WTC11 (cell line): Measurements from ENCODE around the gene NPAT.

Experiments used
- ATF2 ChIP-seq: sonication (generic); formaldehyde crosslinking; IDR thresholded peaks from 2 replicates; pipeline ENCODE4 v1.8.1; 2022; ENCODE audit warnings: low read depth, missing genetic modification reagents, borderline replicate concordance
- CTCF ChIP-seq: fragments of 200-600 bp; IDR thresholded peaks from 2 replicates; pipeline ENCODE4 v1.8.0; 2022; ENCODE audit warnings: antibody characterized with exemption
- FOXP1 ChIP-seq: sonication (generic); formaldehyde crosslinking; IDR thresholded peaks from 2 replicates; pipeline ENCODE4 v1.8.0; 2022; ENCODE audit warnings: missing genetic modification reagents, mild to moderate bottlenecking, moderate library complexity, borderline replicate concordance
- JUN ChIP-seq: sonication (generic); formaldehyde crosslinking; IDR thresholded peaks from 2 replicates; pipeline ENCODE4 v1.8.0; 2023; ENCODE audit warnings: mild to moderate bottlenecking, missing genetic modification reagents
- RELA ChIP-seq: sonication (generic); formaldehyde crosslinking; IDR thresholded peaks from 2 replicates; pipeline ENCODE4 v1.8.1; 2022; ENCODE audit warnings: missing genetic modification reagents, mild to moderate bottlenecking, borderline replicate concordance

DNA sequence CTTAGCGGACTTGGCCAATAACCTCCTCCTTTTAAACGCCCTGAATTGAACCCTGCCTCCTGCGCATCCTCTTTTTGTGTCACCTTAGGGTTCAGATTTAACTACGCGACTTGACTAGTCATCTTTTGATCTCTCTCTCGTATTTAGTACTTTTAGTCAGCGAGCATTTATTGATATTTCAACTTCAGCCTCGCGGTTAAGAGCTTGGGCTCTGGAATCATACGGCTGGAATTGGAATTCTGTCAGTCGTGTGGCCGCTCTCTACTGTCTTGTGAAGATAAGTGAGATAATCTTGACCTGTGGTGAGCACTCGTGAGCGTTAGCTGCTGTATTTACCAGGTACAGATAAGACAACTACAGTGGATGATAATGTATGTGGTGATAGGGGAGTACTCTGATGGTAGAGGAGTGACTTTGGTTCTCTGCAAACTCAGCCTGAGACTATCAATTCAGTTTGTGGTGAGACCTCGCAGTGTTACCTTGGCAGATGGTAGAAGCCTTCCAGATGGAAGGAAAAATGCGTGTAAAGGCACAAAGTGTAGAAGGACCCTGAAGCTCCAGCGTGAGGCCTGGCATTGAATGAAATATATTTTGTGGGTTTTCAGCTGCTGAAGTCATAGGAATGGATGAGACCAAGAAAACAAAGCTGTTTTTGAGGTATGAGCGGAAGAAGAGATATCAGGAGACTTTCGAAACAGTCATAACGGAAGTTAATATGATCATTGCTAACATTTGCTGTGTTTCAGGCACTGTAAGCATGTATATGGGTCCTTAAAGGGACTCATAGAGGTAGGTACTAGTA is 1.1 kb upstream of the NPAT start:
- no peak for TF ChIP-seq CTCF
- TF ChIP-seq JUN (CRISPR knock-in tag), result no peak
- TF ChIP-seq ATF2 (CRISPR knock-in tag), result no peak
- TF ChIP-seq RELA (CRISPR knock-in tag), result no peak
- no peak for TF ChIP-seq FOXP1 (CRISPR knock-in tag)
